ENCODE measurements around the gene DHRSX.

DHRSX gene

GRCh38 chrX:2183193-2183725 is 317.5 kb downstream of the DHRSX start:
- DNase-seq = no peak

- DNase-seq = no peak
Measured at GRCh38 chrX:2177541-2177940, 323.2 kb downstream of the DHRSX start.

GRCh38 chrX:2176733-2177132 is 324.0 kb downstream of the DHRSX start:
- DNase-seq = no peak

GRCh38 chrX:2176274-2176673 is 324.5 kb downstream of the DHRSX start:
- DNase-seq = no peak

GRCh38 chrX:2172359-2172758 is 328.4 kb downstream of the DHRSX start:
- DNase-seq = no peak
